Measurements from ENCODE around the gene ABCC10. TPM values are rescaled to one million over a fixed set of nuclear protein-coding genes. Genes with fewer than 3 reads are reported as not detected.

ABCC10 gene
- total RNA-seq, 1 experiment from 2014 or later = 25.5 TPM

DNA sequence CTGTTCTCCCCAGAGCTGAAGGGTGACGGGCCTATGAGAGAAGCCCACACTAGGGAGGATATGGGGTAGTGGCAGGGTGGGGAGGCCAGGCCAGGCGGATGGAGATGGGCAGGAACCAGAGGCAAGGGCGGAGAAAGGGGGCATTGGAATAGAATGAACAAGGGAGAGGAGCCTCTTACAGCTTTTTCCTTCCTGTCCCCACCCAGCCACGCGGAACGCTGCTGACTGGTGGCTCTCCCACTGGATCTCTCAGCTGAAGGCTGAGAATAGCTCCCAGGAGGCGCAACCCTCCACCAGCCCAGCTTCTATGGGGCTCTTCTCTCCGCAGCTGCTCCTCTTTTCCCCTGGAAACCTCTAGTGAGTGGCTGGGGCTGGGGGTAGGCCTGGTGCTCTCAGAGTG is 17.2 kb downstream of the ABCC10 start:
- CTCF ChIA-PET = interaction anchor here (1.2 to 2.2 kb wide), 3 partner anchors 11 to 63 kb away, joined by 3 to 6 read pairs (median 4); partner anchors contain the start of gene DLK2
- H3K27ac Mint-ChIP-seq = no peak overlapping the region
- no peaks in the 10 kb centered on the region for H3K27me3 Mint-ChIP-seq (ENCODE audit: low read depth)
- no peak overlapping the region for H3K4me3 Mint-ChIP-seq
- no peaks in the 10 kb centered on the region for H3K9me3 Mint-ChIP-seq
- ATAC-seq (no peak), DNase-seq (ENCODE audit: low spot score) (no peak)
- TF ChIP-seq, protein P1, sequence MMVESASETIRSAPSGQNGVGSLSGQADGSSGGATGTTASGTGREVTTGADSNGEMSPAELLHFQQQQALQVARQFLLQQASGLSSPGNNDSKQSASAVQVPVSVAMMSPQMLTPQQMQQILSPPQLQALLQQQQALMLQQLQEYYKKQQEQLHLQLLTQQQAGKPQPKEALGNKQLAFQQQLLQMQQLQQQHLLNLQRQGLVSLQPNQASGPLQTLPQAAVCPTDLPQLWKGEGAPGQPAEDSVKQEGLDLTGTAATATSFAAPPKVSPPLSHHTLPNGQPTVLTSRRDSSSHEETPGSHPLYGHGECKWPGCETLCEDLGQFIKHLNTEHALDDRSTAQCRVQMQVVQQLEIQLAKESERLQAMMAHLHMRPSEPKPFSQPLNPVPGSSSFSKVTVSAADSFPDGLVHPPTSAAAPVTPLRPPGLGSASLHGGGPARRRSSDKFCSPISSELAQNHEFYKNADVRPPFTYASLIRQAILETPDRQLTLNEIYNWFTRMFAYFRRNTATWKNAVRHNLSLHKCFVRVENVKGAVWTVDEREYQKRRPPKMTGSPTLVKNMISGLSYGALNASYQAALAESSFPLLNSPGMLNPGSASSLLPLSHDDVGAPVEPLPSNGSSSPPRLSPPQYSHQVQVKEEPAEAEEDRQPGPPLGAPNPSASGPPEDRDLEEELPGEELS (CRISPR knock-in tag; IDR thresholded peaks at IDR 0.05) = no peak
- TF ChIP-seq, protein P2, sequence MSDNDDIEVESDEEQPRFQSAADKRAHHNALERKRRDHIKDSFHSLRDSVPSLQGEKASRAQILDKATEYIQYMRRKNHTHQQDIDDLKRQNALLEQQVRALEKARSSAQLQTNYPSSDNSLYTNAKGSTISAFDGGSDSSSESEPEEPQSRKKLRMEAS (CRISPR knock-in tag; IDR thresholded peaks at IDR 0.05) = no peak
- TF ChIP-seq, protein P3, sequence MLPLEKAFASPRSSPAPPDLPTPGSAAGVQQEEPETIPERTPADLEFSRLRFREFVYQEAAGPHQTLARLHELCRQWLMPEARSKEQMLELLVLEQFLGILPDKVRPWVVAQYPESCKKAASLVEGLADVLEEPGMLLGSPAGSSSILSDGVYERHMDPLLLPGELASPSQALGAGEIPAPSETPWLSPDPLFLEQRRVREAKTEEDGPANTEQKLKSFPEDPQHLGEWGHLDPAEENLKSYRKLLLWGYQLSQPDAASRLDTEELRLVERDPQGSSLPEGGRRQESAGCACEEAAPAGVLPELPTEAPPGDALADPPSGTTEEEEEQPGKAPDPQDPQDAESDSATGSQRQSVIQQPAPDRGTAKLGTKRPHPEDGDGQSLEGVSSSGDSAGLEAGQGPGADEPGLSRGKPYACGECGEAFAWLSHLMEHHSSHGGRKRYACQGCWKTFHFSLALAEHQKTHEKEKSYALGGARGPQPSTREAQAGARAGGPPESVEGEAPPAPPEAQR (CRISPR knock-in tag; IDR thresholded peaks at IDR 0.05) = no peak
- no peak for TF ChIP-seq NR3C1 (CRISPR knock-in tag; conservative IDR thresholded peaks at IDR 0.05; ENCODE audit: low read depth)
- peaks cover 9% of the 10 kb centered on the region for H3K36me3 Mint-ChIP-seq
- POLR2A ChIA-PET = no interaction called here
- H3K4me1 Mint-ChIP-seq = no peaks in the 10 kb centered on the region

DNA sequence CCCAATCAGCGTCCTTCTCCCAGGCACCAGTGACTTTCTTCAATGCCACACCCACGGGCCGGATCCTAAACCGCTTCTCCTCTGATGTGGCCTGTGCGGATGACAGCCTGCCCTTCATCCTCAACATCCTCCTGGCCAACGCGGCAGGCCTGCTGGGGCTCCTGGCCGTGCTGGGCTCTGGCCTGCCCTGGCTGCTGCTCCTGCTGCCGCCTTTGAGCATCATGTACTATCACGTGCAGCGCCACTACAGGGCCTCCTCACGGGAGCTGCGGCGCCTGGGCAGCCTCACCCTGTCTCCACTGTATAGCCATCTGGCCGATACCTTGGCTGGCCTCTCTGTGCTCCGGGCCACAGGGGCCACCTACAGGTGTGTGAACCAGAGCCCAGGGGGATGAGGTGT is 18.2 kb downstream of the ABCC10 start:
- Mint-ChIP-seq H3K36me3 (peaks cover 9% of the 10 kb centered on the region), H3K9me3 (no peaks in the 10 kb centered on the region), H3K4me1 (no peaks in the 10 kb centered on the region), H3K27ac (no peak overlapping the region), H3K4me3 (no peak overlapping the region), H3K27me3 (ENCODE audit: low read depth) (no peaks in the 10 kb centered on the region)
- no peak for DNase-seq (ENCODE audit: low spot score)
- CTCF ChIA-PET = interaction anchor here (0.5 to 1.1 kb wide), 2 partner anchors 32 to 137 kb away, joined by 3 read pairs; partner anchors contain the start of genes CRIP3 and TJAP1
- TF ChIP-seq NR2C2 (CRISPR knock-in tag; IDR thresholded peaks at IDR 0.05) = no peak
- no peak for ATAC-seq
- POLR2A ChIA-PET = no interaction called here

DNA sequence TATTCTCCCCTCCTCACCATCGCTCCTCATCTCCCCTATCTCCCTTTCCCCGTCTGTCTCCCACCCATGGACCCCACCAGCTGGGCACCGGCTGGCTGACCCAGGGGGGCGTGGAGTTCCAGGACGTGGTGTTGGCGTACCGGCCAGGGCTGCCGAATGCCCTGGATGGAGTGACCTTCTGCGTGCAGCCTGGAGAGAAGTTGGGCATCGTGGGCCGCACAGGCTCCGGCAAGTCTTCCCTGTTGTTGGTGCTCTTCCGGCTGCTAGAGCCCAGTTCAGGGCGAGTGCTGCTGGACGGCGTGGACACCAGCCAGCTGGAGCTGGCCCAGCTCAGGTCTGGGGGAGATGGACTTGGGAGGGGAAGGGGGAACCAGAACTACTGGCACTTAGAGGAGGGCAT is 20.3 kb downstream of the ABCC10 start:
- H3K27ac Mint-ChIP-seq = no peak overlapping the region
- H3K27me3 Mint-ChIP-seq (ENCODE audit: low read depth) = no peaks in the 10 kb centered on the region
- DNase-seq (ENCODE audit: low spot score) (no peak), ATAC-seq (no peak)
- H3K36me3 Mint-ChIP-seq = peaks cover 7% of the 10 kb centered on the region; the same call in 1 of the 2 replicates
- ChIA-PET POLR2A (no interaction called here), CTCF (interaction anchor here (1.4 to 1.8 kb wide), 2 partner anchors 9 to 49 kb away, joined by 5 to 8 read pairs; no protein-coding TSS in a partner anchor)
- H3K9me3 Mint-ChIP-seq = no peaks in the 10 kb centered on the region
- H3K4me1 Mint-ChIP-seq = no peaks in the 10 kb centered on the region
- H3K4me3 Mint-ChIP-seq = no peak overlapping the region
- TF ChIP-seq CREB1 (CRISPR knock-in tag; IDR thresholded peaks at IDR 0.05) = no peak
- TF ChIP-seq, protein P4, sequence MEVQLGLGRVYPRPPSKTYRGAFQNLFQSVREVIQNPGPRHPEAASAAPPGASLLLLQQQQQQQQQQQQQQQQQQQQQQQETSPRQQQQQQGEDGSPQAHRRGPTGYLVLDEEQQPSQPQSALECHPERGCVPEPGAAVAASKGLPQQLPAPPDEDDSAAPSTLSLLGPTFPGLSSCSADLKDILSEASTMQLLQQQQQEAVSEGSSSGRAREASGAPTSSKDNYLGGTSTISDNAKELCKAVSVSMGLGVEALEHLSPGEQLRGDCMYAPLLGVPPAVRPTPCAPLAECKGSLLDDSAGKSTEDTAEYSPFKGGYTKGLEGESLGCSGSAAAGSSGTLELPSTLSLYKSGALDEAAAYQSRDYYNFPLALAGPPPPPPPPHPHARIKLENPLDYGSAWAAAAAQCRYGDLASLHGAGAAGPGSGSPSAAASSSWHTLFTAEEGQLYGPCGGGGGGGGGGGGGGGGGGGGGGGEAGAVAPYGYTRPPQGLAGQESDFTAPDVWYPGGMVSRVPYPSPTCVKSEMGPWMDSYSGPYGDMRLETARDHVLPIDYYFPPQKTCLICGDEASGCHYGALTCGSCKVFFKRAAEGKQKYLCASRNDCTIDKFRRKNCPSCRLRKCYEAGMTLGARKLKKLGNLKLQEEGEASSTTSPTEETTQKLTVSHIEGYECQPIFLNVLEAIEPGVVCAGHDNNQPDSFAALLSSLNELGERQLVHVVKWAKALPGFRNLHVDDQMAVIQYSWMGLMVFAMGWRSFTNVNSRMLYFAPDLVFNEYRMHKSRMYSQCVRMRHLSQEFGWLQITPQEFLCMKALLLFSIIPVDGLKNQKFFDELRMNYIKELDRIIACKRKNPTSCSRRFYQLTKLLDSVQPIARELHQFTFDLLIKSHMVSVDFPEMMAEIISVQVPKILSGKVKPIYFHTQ (CRISPR knock-in tag; IDR thresholded peaks at IDR 0.05) = no peak
- TF ChIP-seq, protein P5, sequence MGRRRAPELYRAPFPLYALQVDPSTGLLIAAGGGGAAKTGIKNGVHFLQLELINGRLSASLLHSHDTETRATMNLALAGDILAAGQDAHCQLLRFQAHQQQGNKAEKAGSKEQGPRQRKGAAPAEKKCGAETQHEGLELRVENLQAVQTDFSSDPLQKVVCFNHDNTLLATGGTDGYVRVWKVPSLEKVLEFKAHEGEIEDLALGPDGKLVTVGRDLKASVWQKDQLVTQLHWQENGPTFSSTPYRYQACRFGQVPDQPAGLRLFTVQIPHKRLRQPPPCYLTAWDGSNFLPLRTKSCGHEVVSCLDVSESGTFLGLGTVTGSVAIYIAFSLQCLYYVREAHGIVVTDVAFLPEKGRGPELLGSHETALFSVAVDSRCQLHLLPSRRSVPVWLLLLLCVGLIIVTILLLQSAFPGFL (CRISPR knock-in tag; IDR thresholded peaks at IDR 0.05; ENCODE audit: borderline replicate concordance) = no peak
- TF ChIP-seq OVOL2 (CRISPR knock-in tag; IDR thresholded peaks at IDR 0.05; ENCODE audit: borderline replicate concordance) = no peak

DNA sequence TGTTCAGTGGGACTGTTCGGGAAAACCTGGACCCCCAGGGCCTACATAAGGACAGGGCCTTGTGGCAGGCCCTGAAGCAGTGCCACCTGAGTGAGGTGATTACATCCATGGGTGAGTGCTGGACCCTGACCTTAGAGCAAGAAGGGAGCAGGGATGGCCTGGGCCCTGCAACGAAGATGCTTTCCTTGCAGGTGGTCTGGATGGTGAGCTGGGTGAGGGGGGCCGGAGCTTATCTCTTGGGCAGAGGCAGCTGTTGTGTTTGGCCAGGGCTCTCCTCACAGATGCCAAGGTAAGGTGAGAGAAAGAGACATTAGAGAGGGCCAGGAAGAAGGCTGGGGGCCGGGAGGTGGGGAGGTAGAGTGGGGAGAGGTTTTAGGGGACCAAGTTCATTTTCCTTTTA is 21.6 kb downstream of the ABCC10 start:
- no peak for DNase-seq (ENCODE audit: low spot score)
- peaks cover 2% of the 10 kb centered on the region; the same call in 1 of the 2 replicates for H3K36me3 Mint-ChIP-seq
- no peak overlapping the region for H3K4me3 Mint-ChIP-seq
- ChIA-PET POLR2A (no interaction called here), CTCF (interaction anchor here (1.8 kb wide), 1 partner anchor 47 kb away, joined by 5 read pairs; no protein-coding TSS in a partner anchor)
- peaks cover 5% of the 10 kb centered on the region for H3K27me3 Mint-ChIP-seq (ENCODE audit: low read depth)
- no peaks in the 10 kb centered on the region for H3K9me3 Mint-ChIP-seq
- ATAC-seq = no peak
- H3K27ac Mint-ChIP-seq = no peak overlapping the region
- H3K4me1 Mint-ChIP-seq = no peaks in the 10 kb centered on the region
- TF ChIP-seq SP1 (CRISPR knock-in tag; conservative IDR thresholded peaks at IDR 0.05) (no peak), ATF1 (CRISPR knock-in tag; IDR thresholded peaks at IDR 0.05) (no peak), ZNF121 (CRISPR knock-in tag; IDR thresholded peaks at IDR 0.05) (no peak)
- TF ChIP-seq, protein P6, sequence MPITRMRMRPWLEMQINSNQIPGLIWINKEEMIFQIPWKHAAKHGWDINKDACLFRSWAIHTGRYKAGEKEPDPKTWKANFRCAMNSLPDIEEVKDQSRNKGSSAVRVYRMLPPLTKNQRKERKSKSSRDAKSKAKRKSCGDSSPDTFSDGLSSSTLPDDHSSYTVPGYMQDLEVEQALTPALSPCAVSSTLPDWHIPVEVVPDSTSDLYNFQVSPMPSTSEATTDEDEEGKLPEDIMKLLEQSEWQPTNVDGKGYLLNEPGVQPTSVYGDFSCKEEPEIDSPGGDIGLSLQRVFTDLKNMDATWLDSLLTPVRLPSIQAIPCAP (CRISPR knock-in tag; IDR thresholded peaks at IDR 0.05) = no peak
- TF ChIP-seq, protein P7, sequence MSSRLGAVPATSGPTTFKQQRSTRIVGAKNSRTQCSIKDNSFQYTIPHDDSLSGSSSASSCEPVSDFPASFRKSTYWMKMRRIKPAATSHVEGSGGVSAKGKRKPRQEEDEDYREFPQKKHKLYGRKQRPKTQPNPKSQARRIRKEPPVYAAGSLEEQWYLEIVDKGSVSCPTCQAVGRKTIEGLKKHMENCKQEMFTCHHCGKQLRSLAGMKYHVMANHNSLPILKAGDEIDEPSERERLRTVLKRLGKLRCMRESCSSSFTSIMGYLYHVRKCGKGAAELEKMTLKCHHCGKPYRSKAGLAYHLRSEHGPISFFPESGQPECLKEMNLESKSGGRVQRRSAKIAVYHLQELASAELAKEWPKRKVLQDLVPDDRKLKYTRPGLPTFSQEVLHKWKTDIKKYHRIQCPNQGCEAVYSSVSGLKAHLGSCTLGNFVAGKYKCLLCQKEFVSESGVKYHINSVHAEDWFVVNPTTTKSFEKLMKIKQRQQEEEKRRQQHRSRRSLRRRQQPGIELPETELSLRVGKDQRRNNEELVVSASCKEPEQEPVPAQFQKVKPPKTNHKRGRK (CRISPR knock-in tag; IDR thresholded peaks at IDR 0.05; ENCODE audit: borderline replicate concordance) = no peak
- TF ChIP-seq, protein P8, sequence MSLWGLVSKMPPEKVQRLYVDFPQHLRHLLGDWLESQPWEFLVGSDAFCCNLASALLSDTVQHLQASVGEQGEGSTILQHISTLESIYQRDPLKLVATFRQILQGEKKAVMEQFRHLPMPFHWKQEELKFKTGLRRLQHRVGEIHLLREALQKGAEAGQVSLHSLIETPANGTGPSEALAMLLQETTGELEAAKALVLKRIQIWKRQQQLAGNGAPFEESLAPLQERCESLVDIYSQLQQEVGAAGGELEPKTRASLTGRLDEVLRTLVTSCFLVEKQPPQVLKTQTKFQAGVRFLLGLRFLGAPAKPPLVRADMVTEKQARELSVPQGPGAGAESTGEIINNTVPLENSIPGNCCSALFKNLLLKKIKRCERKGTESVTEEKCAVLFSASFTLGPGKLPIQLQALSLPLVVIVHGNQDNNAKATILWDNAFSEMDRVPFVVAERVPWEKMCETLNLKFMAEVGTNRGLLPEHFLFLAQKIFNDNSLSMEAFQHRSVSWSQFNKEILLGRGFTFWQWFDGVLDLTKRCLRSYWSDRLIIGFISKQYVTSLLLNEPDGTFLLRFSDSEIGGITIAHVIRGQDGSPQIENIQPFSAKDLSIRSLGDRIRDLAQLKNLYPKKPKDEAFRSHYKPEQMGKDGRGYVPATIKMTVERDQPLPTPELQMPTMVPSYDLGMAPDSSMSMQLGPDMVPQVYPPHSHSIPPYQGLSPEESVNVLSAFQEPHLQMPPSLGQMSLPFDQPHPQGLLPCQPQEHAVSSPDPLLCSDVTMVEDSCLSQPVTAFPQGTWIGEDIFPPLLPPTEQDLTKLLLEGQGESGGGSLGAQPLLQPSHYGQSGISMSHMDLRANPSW (CRISPR knock-in tag; conservative IDR thresholded peaks at IDR 0.05; ENCODE audit: low read depth) = no peak
